ENCODE measurements around the gene SMOC2. TPM values are rescaled to one million over a fixed set of nuclear protein-coding genes. Genes with fewer than 3 reads are reported as not detected.

Gene SMOC2
- total RNA-seq, 4 donors from 2014 or later = 9.0 to 25.7 (median 15.2) TPM

GRCh38 chr6:168524571-168525001 lies 83.6 kb downstream of the SMOC2 start:
- H3K4me3 ChIP-seq (replicated peaks in 1 of 3) = no peak overlapping the region
- H3K4me1 ChIP-seq = peaks cover 8 to 24% of the 10 kb centered on the region in 2 donors
- TF ChIP-seq CTCF (IDR thresholded peaks at IDR 0.05) (no peak), POLR2A (IDR thresholded peaks at IDR 0.05) (no peak)
- no peaks in the 10 kb centered on the region for H3K27me3 ChIP-seq
- no peak for DNase-seq
- intact Hi-C loops (cut with DNase I) = no loop called here
- H3K36me3 ChIP-seq = no peaks in the 10 kb centered on the region
- no peak overlapping the region for H3K27ac ChIP-seq
- WGBS, 2 donors = 82 to 85% methylated on average over 13 of the region's 13 CpGs
- no peaks in the 10 kb centered on the region for H3K9me3 ChIP-seq

DNA sequence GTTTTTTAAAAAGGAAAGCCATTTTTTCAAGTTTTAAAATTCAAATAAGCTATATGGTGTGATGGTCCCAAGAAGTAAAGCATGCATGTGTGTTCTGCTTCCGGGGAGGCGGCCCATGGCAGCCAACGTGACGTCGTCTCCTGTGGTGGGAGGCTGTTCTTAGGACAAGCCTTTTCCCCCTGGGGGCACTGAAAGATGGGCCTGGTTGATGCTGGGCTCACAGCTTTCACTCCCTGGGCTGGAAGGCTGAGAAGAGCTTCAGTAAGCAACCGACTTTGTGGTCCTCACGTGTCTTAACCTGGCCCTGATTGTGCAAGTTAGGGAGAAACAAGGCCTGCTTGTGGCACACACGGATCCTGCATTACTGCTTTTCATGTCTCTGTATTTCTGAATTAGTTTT lies 84.1 kb downstream of the SMOC2 start:
- H3K9me3 ChIP-seq = no peaks in the 10 kb centered on the region
- no peak overlapping the region for H3K27ac ChIP-seq
- TF ChIP-seq CTCF (IDR thresholded peaks at IDR 0.05) (no peak), POLR2A (IDR thresholded peaks at IDR 0.05) (no peak)
- H3K36me3 ChIP-seq = no peaks in the 10 kb centered on the region
- WGBS, 2 donors = 92 to 93% methylated on average over 8 of the region's 8 CpGs
- H3K27me3 ChIP-seq = no peaks in the 10 kb centered on the region
- H3K4me3 ChIP-seq (replicated peaks in 1 of 3) = no peak overlapping the region
- intact Hi-C loops (cut with DNase I) = no loop called here
- no peak for DNase-seq
- H3K4me1 ChIP-seq = peaks cover 8 to 24% of the 10 kb centered on the region in 2 donors

- peak; percentile 42 to 62 for DNase-seq
- Histone ChIP-seq H3K9me3 (no peaks in the 10 kb centered on the region), H3K4me1 (peaks cover 8 to 24% of the 10 kb centered on the region in 2 donors), H3K4me3 (replicated peaks in 1 of 3) (no peak overlapping the region), H3K27ac (peak overlapping the region; percentile 73 to 90 (median 84)), H3K36me3 (no peaks in the 10 kb centered on the region), H3K27me3 (no peaks in the 10 kb centered on the region)
- TF ChIP-seq CTCF (IDR thresholded peaks at IDR 0.05) (no peak), POLR2A (IDR thresholded peaks at IDR 0.05) (no peak)
- WGBS, 2 donors = 82 to 86% methylated on average over 15 to 16 of the region's 16 CpGs
- intact Hi-C loops (cut with DNase I) = no loop called here
Observed at GRCh38 chr6:168525926-168526630, 85.1 kb downstream of the SMOC2 start.

DNA sequence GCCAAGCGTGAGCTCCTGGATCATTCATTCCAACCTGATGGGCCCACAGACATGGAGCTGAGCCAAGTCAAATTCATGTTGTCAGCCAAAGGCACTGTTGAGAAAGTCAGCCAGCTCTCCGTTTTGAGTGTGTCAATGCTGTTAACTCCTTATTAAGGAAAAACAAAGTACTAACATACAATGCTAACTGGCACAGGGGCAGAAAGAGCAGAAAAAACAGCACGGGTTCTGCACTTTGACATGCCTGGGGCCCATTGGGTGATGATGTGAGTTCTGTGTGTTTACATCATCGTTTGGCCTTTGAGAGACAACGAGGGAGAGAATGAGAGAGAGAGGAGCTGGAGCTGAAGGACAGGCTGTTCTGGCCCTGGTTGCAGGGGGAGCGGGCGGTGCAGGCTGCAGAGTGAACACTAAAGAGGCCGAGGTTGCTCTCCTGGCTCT lies 85.9 kb downstream of the SMOC2 start:
- no peaks in the 10 kb centered on the region for H3K9me3 ChIP-seq
- H3K4me1 ChIP-seq = peaks cover 8 to 24% of the 10 kb centered on the region in 2 donors
- no peak overlapping the region for H3K4me3 ChIP-seq (replicated peaks in 1 of 3)
- 22 to 42% methylated on average over 8 of the region's 8 CpGs for WGBS, 2 donors
- H3K27me3 ChIP-seq = no peaks in the 10 kb centered on the region
- H3K27ac ChIP-seq = peak overlapping the region; percentile 73 to 90 (median 84)
- TF ChIP-seq POLR2A (IDR thresholded peaks at IDR 0.05) (peak in 1 of 2 donors; percentile 57), CTCF (IDR thresholded peaks at IDR 0.05) (no peak)
- peak; percentile 84 to 85 for DNase-seq
- no peaks in the 10 kb centered on the region for H3K36me3 ChIP-seq
- intact Hi-C loops (cut with DNase I) = no loop called here

GRCh38 chr6:168527451-168528210 lies 86.6 kb downstream of the SMOC2 start:
- TF ChIP-seq CTCF (IDR thresholded peaks at IDR 0.05) (no peak), POLR2A (IDR thresholded peaks at IDR 0.05) (no peak)
- 80 to 85% methylated on average over 9 to 25 of the region's 25 CpGs for WGBS, 2 donors
- intact Hi-C loops (cut with DNase I) = no loop called here
- Histone ChIP-seq H3K27me3 (no peaks in the 10 kb centered on the region), H3K36me3 (no peaks in the 10 kb centered on the region), H3K4me3 (replicated peaks in 1 of 3) (no peak overlapping the region), H3K4me1 (peaks cover 8 to 24% of the 10 kb centered on the region in 2 donors), H3K27ac (peak overlapping the region; percentile 49 to 90 (median 84)), H3K9me3 (no peaks in the 10 kb centered on the region)
- DNase-seq = no peak

All from thyroid gland (tissue), 4 donors.